IMR-90 (cell line): ENCODE results near the gene CHD3. TPM values are rescaled to one million over a fixed set of nuclear protein-coding genes. Genes with fewer than 3 reads are reported as not detected.

Experiments used
- ATAC-seq: fragments of 200-7000 bp; cut with Tn5 transposase; 2 replicates; pipeline ENCODE4 v1.9.1; 2020; ENCODE audit warnings: low read depth, mild to moderate bottlenecking, moderate library complexity
- BruUV-seq: library from RNA; stranded (reverse); fragments of 400-500 nt; replicated peaks from 2 replicates; lab custom pipeline; 2021; lab: Mats Ljungman, UMichigan
- CTCF ChIA-PET: fragments of 300-600 bp; formaldehyde crosslinking; extraction: SDS; loops from one replicate; lab custom pipeline; 2021; ENCODE audit warnings: antibody characterized with exemption; lab: Yijun Ruan, JAX
- POLR2A ChIA-PET: fragments of 300-600 bp; sonication (Branson Sonifier 250); formaldehyde crosslinking; loops from one replicate; lab custom pipeline; 2022; ENCODE audit warnings: antibody characterized with exemption; ENCODE audit not compliant: unreplicated experiment; lab: Charles Lee
- DNase-seq: peaks from one replicate; pipeline ENCODE4 v3.0.0; 2013
- H2AFZ ChIP-seq: replicated peaks from 2 replicates; pipeline ENCODE3; 2013; ENCODE audit warnings: low read length, mild to moderate bottlenecking; ENCODE audit not compliant: poor library complexity
- H2AK5ac ChIP-seq: 2 replicates; pipeline ENCODE4 v1.6.1; 2013; ENCODE audit warnings: low read depth, low read length, inconsistent platforms
- H2AK9ac ChIP-seq: replicated peaks from 2 replicates; pipeline ENCODE3; 2013; ENCODE audit warnings: mild to moderate bottlenecking, low read depth, low read length, moderate library complexity; ENCODE audit not compliant: poor library complexity
- H2BK120ac ChIP-seq: 2 replicates; pipeline ENCODE4 v1.6.1; 2013; ENCODE audit warnings: low read depth, low read length, inconsistent platforms
- H2BK15ac ChIP-seq: 3 replicates; pipeline ENCODE4 v1.6.1; 2013; ENCODE audit warnings: low read depth, low read length, inconsistent platforms
- H2BK20ac ChIP-seq: 2 replicates; pipeline ENCODE4 v1.6.1; 2013; ENCODE audit warnings: low read depth, mild to moderate bottlenecking, inconsistent platforms, low read length, moderate library complexity
- H2BK5ac ChIP-seq: 2 replicates; pipeline ENCODE4 v1.6.1; 2013; ENCODE audit warnings: mild to moderate bottlenecking, low read depth, low read length, inconsistent platforms; ENCODE audit not compliant: poor library complexity, severe bottlenecking
- H3K14ac ChIP-seq: replicated peaks from 2 replicates; pipeline ENCODE4 v1.6.1; 2013; ENCODE audit warnings: low read depth, low read length, inconsistent platforms
- H3K18ac ChIP-seq: 2 replicates; pipeline ENCODE4 v1.6.1; 2013; ENCODE audit warnings: low read depth, low read length, control low read depth
- H3K23ac ChIP-seq: 2 replicates; pipeline ENCODE4 v1.6.1; 2013; ENCODE audit warnings: low read depth, low read length, inconsistent platforms
- H3K27ac ChIP-seq: 2 replicates; pipeline ENCODE4 v1.5.1; 2013; ENCODE audit warnings: mild to moderate bottlenecking, control low read depth, low read length; ENCODE audit not compliant: insufficient read depth
- H3K27me3 ChIP-seq: 2 replicates; pipeline ENCODE4 v1.6.1; 2013; ENCODE audit warnings: low read length; ENCODE audit not compliant: control insufficient read depth, insufficient read depth
- H3K36me3 ChIP-seq: 2 replicates; pipeline ENCODE4 v1.6.1; 2013; ENCODE audit warnings: low read length, mixed read lengths; ENCODE audit not compliant: control insufficient read depth, insufficient read depth
- H3K4ac ChIP-seq: 2 replicates; pipeline ENCODE4 v1.6.1; 2013; ENCODE audit warnings: low read depth, low read length, inconsistent platforms
- H3K4me1 ChIP-seq: 2 replicates; pipeline ENCODE4 v1.6.1; 2013; ENCODE audit warnings: low read length, mixed read lengths; ENCODE audit not compliant: control insufficient read depth, insufficient read depth
- H3K4me2 ChIP-seq: 2 replicates; pipeline ENCODE4 v1.6.1; 2013; ENCODE audit warnings: low read depth, mild to moderate bottlenecking, control low read depth, low read length, moderate library complexity
- H3K4me3 ChIP-seq: 2 replicates; pipeline ENCODE4 v1.5.1; 2013; ENCODE audit warnings: low read depth, mild to moderate bottlenecking, control low read depth, low read length, moderate library complexity; ENCODE audit not compliant: insufficient read depth
- H3K56ac ChIP-seq: 2 replicates; pipeline ENCODE4 v1.6.1; 2013; ENCODE audit warnings: low read length, inconsistent platforms; ENCODE audit not compliant: insufficient read depth; ENCODE audit errors: extremely low read depth
- H3K79me1 ChIP-seq, 2 experiments: 2 replicates each; pipeline ENCODE4 v1.6.1; 2013; ENCODE audit warnings: low read length in 2 of 2, inconsistent platforms in 1 of 2, low read depth in 1 of 2
- H3K9ac ChIP-seq: 2 replicates; pipeline ENCODE4 v1.6.1; 2013; ENCODE audit warnings: low read depth, low read length, control low read depth
- H3K9me1 ChIP-seq: 2 replicates; pipeline ENCODE4 v1.6.1; 2013; ENCODE audit warnings: low read length, inconsistent platforms; ENCODE audit not compliant: insufficient read depth
- H3K9me3 ChIP-seq: 2 replicates; pipeline ENCODE4 v1.6.1; 2013; ENCODE audit warnings: low read length; ENCODE audit not compliant: control insufficient read depth, insufficient read depth
- H4K20me1 ChIP-seq: 2 replicates; pipeline ENCODE4 v1.6.1; 2013; ENCODE audit warnings: low read length, inconsistent platforms; ENCODE audit not compliant: insufficient read depth
- H4K5ac ChIP-seq: 2 replicates; pipeline ENCODE4 v1.6.1; 2013; ENCODE audit warnings: mild to moderate bottlenecking, low read depth, low read length, control low read depth
- H4K8ac ChIP-seq, 2 experiments: 2 replicates each; pipeline ENCODE4 v1.6.1; 2013; ENCODE audit warnings: low read depth in 2 of 2, low read length in 2 of 2, control low read depth in 1 of 2, inconsistent platforms in 1 of 2
- H4K91ac ChIP-seq: 2 replicates; pipeline ENCODE4 v1.6.1; 2013; ENCODE audit warnings: low read depth, low read length, inconsistent platforms; ENCODE audit not compliant: insufficient read depth
- BHLHE40 ChIP-seq: fragments of 150-350 bp; IDR thresholded peaks from 2 replicates; pipeline ENCODE4 v1.6.1; 2016; ENCODE audit warnings: mild to moderate bottlenecking, low read depth, low read length
- CEBPB ChIP-seq: IDR thresholded peaks from 2 replicates; pipeline ENCODE4 v1.6.1; 2012; ENCODE audit warnings: low read depth, low read length, improper control_type of control experiment
- CHD1 ChIP-seq: IDR thresholded peaks from 2 replicates; pipeline ENCODE4 v1.6.1; 2012; ENCODE audit warnings: low read depth, low read length, improper control_type of control experiment
- MAFK ChIP-seq: IDR thresholded peaks from 2 replicates; pipeline ENCODE4 v1.6.1; 2012; ENCODE audit warnings: low read depth, low read length, improper control_type of control experiment
- MAZ ChIP-seq: IDR thresholded peaks from 2 replicates; pipeline ENCODE4 v1.6.1; 2012; ENCODE audit warnings: low read depth, mild to moderate bottlenecking, low read length, improper control_type of control experiment, moderate library complexity, borderline replicate concordance
- MXI1 ChIP-seq: IDR thresholded peaks from 2 replicates; pipeline ENCODE4 v1.6.1; 2012; ENCODE audit warnings: low read depth, mild to moderate bottlenecking, low read length, moderate library complexity, borderline replicate concordance
- NFE2L2 ChIP-seq: fragments of 150-350 bp; IDR thresholded peaks from 2 replicates; pipeline ENCODE4 v1.6.1; 2016; ENCODE audit warnings: low read depth, mild to moderate bottlenecking, low read length
- POLR2A ChIP-seq: IDR thresholded peaks from 2 replicates; pipeline ENCODE4 v1.6.1; 2012; ENCODE audit warnings: mild to moderate bottlenecking, low read depth, low read length
- RAD21 ChIP-seq: IDR thresholded peaks from 2 replicates; pipeline ENCODE4 v1.6.1; 2012; ENCODE audit warnings: low read length, improper control_type of control experiment
- SMC3 ChIP-seq: fragments of 150-350 bp; IDR thresholded peaks from 2 replicates; pipeline ENCODE4 v1.6.1; 2016; ENCODE audit warnings: low read depth, mild to moderate bottlenecking, antibody characterized with exemption, low read length, moderate library complexity
- WGBS, 2 experiments: methylation state at CpG; one replicate each; pipeline versions ENCODE4 v1.1.5 to v1.1.7; 2013; ENCODE audit warnings: missing lambda C conversion rate in 2 of 2; ENCODE audit not compliant: insufficient read length in 1 of 2; ENCODE audit errors: extremely low coverage in 2 of 2; 5-methylcytosine and 5-hydroxymethylcytosine counted together
- dilution Hi-C: fragments of 300-500 bp; cut with HindIII; formaldehyde crosslinking; loops from one replicate; pipeline ENCODE4 v1.14.3; 2018; ENCODE audit warnings: low sequenced_read_pairs; ENCODE audit not compliant: unreplicated experiment
- in situ Hi-C: fragments of 300-500 bp; cut with MboI; formaldehyde crosslinking; loops from 3 replicates; pipeline ENCODE4 v1.14.3; 2019; ENCODE audit warnings: low sequenced_read_pairs, inconsistent platforms, mixed read lengths
- intact Hi-C: fragments of 100-400 bp; cut with micrococcal nuclease; formaldehyde crosslinking; loops from 2 replicates; pipeline ENCODE4 v1.10.0; 2022
- polyA plus RNA-seq, 3 experiments: library from polyadenylated mRNA; depleted of rRNA; stranded (reverse); fragments of >200 nt; gene quantifications; 2 replicates each; pipeline ENCODE4 v1.2.3, GENCODE V29; 2012; ENCODE audit warnings: low replicate concordance in 1 of 3
- total RNA-seq: library from RNA; depleted of rRNA; stranded (reverse); fragments of >200 nt; gene quantifications from 2 replicates; pipeline ENCODE4 v1.2.3, GENCODE V29; 2012
- TF ChIP-seq, protein P1 (sequence below): conservative IDR thresholded peaks from 2 replicates; pipeline ENCODE4 v1.5.1; 2012; ENCODE audit warnings: mild to moderate bottlenecking, low read depth, low read length, improper control_type of control experiment
- TF ChIP-seq, protein P2 (sequence below): fragments of 150-350 bp; IDR thresholded peaks from 2 replicates; pipeline ENCODE4 v1.6.1; 2017; ENCODE audit warnings: mild to moderate bottlenecking, antibody characterized with exemption, low read length, low read depth

The CHD3 gene
- total and polyA plus RNA-seq, 2 of the 4 experiments (the other 2 are of a cell fraction) = 65.4 to 78.1 TPM

DNA sequence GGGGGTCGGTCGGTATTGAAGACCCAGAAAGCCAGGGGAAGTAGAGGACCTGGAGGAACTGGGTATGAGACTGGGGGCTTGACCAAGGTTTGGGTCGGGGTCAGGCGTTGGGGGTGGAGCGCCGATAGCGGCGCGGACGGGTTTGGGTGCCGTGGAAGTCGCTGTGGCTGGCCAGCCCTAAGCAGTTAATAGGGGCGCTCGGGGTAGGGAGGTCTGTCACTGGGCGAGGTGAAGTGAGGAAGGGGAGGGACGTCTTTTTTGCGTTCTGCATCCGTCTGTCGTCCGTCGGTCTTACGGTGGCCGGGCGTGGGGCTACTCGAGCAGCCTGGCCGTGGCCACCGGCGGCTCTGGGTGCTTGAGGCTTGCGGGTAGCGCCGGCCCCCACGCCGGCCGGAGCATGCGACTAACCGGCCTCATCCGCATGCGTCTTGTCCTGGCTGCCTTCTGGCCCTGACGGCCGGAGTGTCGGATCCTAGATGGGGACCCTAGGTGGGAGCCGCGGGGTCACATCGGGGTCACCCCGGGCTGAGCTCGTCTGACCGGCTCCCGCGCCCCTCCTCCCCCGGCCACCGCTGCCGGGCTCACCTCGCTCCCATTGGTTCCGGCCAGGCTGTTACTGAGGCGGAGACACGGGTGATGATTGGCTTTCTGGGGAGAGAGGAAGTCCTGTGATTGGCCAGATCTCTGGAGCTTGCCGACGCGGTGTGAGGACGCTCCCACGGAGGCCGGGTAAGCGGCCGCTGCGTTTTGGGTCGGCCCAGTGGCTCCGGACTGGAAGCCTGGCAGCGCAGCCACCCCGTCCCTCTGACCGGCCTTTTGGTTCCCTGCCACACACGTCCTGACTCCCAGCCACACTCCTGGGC lies 44.1 kb upstream of the CHD3 start (continued):
- TF ChIP-seq NFE2L2 (no peak), CHD1 (peak; percentile 82; the same call in 1 of the 2 replicates), POLR2A (peak; percentile 92)

DNA sequence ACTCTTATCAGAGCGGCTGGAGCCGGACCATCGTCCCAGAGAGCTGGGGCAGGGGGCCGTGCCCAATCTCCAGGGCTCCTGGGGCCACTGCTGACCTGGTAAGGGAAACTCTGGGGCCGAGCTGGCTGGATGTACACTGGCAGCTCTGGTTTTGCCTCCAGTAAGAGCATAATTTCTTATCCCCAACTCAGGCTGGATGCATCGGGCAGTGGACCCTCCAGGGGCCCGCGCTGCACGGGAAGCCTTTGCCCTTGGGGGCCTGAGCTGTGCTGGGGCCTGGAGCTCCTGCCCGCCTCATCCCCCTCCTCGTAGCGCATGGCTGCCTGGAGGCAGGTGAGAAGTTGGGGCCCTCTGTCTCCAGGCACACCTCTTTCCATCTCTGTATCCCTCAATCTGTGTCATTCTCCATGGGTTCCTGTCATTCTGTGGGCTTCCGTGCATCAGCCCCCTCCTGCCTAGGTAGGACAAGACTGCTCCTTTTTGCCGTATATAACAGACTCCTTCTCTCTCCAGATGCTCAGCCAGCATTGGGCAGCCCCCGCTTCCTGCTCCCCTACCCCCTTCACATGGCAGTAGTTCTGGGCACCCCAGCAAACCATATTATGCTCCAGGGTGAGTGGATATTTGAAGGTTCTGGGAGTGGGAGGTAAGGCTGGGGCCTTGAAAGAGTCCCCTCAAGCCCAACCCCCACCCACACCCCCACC lies 43.1 kb upstream of the CHD3 start:
- dilution Hi-C loops (no loop called here), intact Hi-C loops (loop anchor here (2.0 kb wide), 1 partner anchor 99 kb away; no protein-coding TSS in a partner anchor), in situ Hi-C loops (no loop called here)
- no peak overlapping the region for H3K14ac ChIP-seq
- no TSS peak for BruUV-seq
- H2BK15ac ChIP-seq = no peak overlapping the region
- no peak overlapping the region for H2AK5ac ChIP-seq
- peaks cover 61% of the 10 kb centered on the region for H4K20me1 ChIP-seq
- H3K23ac ChIP-seq = no peak overlapping the region
- 83% methylated on average over 2 of the region's 15 CpGs; no CpG with 5 or more reads in 1 of the 2 experiments for WGBS, 2 experiments
- ChIA-PET POLR2A (no interaction called here), CTCF (interaction anchor here (0.7 to 0.8 kb wide), 2 partner anchors 10 to 12 kb away, joined by 3 to 4 read pairs; partner anchors contain the start of gene NAA38)
- H3K36me3 ChIP-seq = peaks cover 43% of the 10 kb centered on the region
- ATAC-seq (no peak), DNase-seq (no peak)
- H2AK9ac ChIP-seq = peak overlapping the region; percentile 62
- no peak overlapping the region for H4K8ac ChIP-seq
- H2BK20ac ChIP-seq = no peak overlapping the region
- H3K18ac ChIP-seq = no peak overlapping the region
- peak overlapping the region; percentile 69 for H3K4me2 ChIP-seq
- no peak overlapping the region for H4K5ac ChIP-seq
- H3K56ac ChIP-seq = no peak overlapping the region
- no peak overlapping the region for H2BK5ac ChIP-seq
- no peak overlapping the region for H3K4me3 ChIP-seq
- H3K9me1 ChIP-seq = no peaks in the 10 kb centered on the region; the same call in 1 of the 2 replicates
- H3K4me1 ChIP-seq = peaks cover 13% of the 10 kb centered on the region
- H3K27me3 ChIP-seq = no peaks in the 10 kb centered on the region
- no peaks in the 10 kb centered on the region for H3K9me3 ChIP-seq
- H3K79me1 ChIP-seq = peaks cover 12 to 54% of the 10 kb centered on the region in 2 experiments
- H3K4ac ChIP-seq = no peak overlapping the region
- no peak overlapping the region; the same call in 1 of the 2 replicates for H3K27ac ChIP-seq
- H2AFZ ChIP-seq = no peak overlapping the region
- no peak overlapping the region for H3K9ac ChIP-seq
- H2BK120ac ChIP-seq = no peak overlapping the region
- no peak overlapping the region for H4K91ac ChIP-seq
- TF ChIP-seq BHLHE40 = no peak
- TF ChIP-seq CHD1 = no peak
- no peak for TF ChIP-seq MXI1
- TF ChIP-seq SMC3 = no peak
- TF ChIP-seq CEBPB = no peak
- TF ChIP-seq, protein P1, sequence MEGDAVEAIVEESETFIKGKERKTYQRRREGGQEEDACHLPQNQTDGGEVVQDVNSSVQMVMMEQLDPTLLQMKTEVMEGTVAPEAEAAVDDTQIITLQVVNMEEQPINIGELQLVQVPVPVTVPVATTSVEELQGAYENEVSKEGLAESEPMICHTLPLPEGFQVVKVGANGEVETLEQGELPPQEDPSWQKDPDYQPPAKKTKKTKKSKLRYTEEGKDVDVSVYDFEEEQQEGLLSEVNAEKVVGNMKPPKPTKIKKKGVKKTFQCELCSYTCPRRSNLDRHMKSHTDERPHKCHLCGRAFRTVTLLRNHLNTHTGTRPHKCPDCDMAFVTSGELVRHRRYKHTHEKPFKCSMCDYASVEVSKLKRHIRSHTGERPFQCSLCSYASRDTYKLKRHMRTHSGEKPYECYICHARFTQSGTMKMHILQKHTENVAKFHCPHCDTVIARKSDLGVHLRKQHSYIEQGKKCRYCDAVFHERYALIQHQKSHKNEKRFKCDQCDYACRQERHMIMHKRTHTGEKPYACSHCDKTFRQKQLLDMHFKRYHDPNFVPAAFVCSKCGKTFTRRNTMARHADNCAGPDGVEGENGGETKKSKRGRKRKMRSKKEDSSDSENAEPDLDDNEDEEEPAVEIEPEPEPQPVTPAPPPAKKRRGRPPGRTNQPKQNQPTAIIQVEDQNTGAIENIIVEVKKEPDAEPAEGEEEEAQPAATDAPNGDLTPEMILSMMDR = no peak
- TF ChIP-seq MAFK = no peak
- TF ChIP-seq MAZ = no peak
- TF ChIP-seq, protein P2, sequence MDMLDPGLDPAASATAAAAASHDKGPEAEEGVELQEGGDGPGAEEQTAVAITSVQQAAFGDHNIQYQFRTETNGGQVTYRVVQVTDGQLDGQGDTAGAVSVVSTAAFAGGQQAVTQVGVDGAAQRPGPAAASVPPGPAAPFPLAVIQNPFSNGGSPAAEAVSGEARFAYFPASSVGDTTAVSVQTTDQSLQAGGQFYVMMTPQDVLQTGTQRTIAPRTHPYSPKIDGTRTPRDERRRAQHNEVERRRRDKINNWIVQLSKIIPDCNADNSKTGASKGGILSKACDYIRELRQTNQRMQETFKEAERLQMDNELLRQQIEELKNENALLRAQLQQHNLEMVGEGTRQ = no peak
- TF ChIP-seq RAD21 = no peak
- TF ChIP-seq NFE2L2 = no peak
